Measurements from ENCODE around the gene RAPGEF6. TPM values are rescaled to one million over a fixed set of nuclear protein-coding genes. Genes with fewer than 3 reads are reported as not detected.

The RAPGEF6 gene
- polyA plus RNA-seq, 1 donor from 2014 or later, result 121 TPM

DNA sequence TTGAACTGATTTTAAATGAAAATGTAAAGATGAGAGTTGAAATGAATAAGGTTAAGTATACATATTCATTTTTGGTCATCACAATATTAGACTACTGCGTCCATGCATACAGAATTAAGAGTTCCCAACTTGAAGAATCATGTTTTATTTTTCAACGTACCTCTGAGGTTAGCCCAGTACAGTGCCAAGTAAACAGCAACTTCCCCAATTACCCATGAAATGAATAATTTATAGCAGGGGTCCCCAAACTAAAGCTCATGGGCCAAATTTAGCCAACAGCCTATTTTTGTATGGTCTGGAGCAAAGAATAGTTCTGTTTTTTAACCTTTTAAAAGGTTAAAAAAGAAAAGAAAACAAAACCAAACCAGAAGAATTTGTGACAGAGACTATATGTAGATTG lies 203.2 kb downstream of the RAPGEF6 start:
- TF ChIP-seq SMC3 (conservative IDR thresholded peaks at IDR 0.05; ENCODE audit: poor library complexity) (no peak), POLR2AphosphoS5 (IDR thresholded peaks at IDR 0.05) (no peak), MXI1 (conservative IDR thresholded peaks at IDR 0.05; ENCODE audit: poor library complexity, severe bottlenecking) (no peak), EP300 (conservative IDR thresholded peaks at IDR 0.05; ENCODE audit: poor library complexity, severe bottlenecking) (no peak), TAF1 (IDR thresholded peaks at IDR 0.05; ENCODE audit: low read depth) (no peak), EZH2 (IDR thresholded peaks at IDR 0.05; ENCODE audit: borderline replicate concordance, insufficient read depth, low read length, poor library complexity, severe bottlenecking) (no peak), RAD21 (conservative IDR thresholded peaks at IDR 0.05) (no peak)
- TF ChIP-seq, protein P1, sequence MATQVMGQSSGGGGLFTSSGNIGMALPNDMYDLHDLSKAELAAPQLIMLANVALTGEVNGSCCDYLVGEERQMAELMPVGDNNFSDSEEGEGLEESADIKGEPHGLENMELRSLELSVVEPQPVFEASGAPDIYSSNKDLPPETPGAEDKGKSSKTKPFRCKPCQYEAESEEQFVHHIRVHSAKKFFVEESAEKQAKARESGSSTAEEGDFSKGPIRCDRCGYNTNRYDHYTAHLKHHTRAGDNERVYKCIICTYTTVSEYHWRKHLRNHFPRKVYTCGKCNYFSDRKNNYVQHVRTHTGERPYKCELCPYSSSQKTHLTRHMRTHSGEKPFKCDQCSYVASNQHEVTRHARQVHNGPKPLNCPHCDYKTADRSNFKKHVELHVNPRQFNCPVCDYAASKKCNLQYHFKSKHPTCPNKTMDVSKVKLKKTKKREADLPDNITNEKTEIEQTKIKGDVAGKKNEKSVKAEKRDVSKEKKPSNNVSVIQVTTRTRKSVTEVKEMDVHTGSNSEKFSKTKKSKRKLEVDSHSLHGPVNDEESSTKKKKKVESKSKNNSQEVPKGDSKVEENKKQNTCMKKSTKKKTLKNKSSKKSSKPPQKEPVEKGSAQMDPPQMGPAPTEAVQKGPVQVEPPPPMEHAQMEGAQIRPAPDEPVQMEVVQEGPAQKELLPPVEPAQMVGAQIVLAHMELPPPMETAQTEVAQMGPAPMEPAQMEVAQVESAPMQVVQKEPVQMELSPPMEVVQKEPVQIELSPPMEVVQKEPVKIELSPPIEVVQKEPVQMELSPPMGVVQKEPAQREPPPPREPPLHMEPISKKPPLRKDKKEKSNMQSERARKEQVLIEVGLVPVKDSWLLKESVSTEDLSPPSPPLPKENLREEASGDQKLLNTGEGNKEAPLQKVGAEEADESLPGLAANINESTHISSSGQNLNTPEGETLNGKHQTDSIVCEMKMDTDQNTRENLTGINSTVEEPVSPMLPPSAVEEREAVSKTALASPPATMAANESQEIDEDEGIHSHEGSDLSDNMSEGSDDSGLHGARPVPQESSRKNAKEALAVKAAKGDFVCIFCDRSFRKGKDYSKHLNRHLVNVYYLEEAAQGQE (IDR thresholded peaks at IDR 0.05; ENCODE audit: borderline replicate concordance), result no peak
- TF ChIP-seq, protein P2, sequence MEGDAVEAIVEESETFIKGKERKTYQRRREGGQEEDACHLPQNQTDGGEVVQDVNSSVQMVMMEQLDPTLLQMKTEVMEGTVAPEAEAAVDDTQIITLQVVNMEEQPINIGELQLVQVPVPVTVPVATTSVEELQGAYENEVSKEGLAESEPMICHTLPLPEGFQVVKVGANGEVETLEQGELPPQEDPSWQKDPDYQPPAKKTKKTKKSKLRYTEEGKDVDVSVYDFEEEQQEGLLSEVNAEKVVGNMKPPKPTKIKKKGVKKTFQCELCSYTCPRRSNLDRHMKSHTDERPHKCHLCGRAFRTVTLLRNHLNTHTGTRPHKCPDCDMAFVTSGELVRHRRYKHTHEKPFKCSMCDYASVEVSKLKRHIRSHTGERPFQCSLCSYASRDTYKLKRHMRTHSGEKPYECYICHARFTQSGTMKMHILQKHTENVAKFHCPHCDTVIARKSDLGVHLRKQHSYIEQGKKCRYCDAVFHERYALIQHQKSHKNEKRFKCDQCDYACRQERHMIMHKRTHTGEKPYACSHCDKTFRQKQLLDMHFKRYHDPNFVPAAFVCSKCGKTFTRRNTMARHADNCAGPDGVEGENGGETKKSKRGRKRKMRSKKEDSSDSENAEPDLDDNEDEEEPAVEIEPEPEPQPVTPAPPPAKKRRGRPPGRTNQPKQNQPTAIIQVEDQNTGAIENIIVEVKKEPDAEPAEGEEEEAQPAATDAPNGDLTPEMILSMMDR (IDR thresholded peaks at IDR 0.05; ENCODE audit: poor library complexity, severe bottlenecking), result no peak
- Histone ChIP-seq H3K27ac (ENCODE audit: low read length) (no peak overlapping the region), H3K9me2 (ENCODE audit: insufficient read depth, low read length) (no peaks in the 10 kb centered on the region), H4K20me1 (ENCODE audit: insufficient read depth) (no peaks in the 10 kb centered on the region), H3K4me3 (ENCODE audit: low read length) (no peak overlapping the region), H3K9me3 (ENCODE audit: low read length) (no peaks in the 10 kb centered on the region), H3K9ac (ENCODE audit: low read length) (no peak overlapping the region), H3K79me2 (replicated peaks; ENCODE audit: insufficient read depth, low read length) (no peaks in the 10 kb centered on the region), H3K36me3 (ENCODE audit: insufficient read depth, low read length) (peaks cover 12% of the 10 kb centered on the region), H3K4me2 (ENCODE audit: low read length) (no peak overlapping the region), H3K27me3 (ENCODE audit: insufficient read depth, low read depth, low read length) (no peaks in the 10 kb centered on the region), H2AFZ (ENCODE audit: low read depth, low read length) (no peak overlapping the region), H3F3A (ENCODE audit: insufficient read depth, low read length, poor library complexity, severe bottlenecking) (no peaks in the 10 kb centered on the region)

DNA sequence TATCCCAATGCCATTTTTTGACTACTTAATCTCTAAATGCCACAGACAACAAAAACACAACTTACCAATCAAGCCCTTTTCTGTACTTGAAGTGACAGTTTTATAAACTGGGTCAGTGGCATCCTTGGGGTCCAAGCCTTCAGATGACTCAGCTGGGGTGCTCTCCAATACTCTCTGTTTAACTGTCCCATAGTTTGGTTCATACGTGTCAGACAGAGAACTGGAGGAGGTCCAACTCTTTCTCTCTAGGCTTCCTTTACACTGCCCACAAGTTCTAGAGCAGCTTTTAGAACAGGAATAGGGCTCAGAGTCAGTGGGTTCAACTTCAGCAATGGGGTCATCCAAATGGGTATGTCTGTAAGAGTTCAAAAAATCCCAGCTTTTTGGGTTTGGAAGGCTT lies 204.2 kb downstream of the RAPGEF6 start:
- H3K27ac ChIP-seq (ENCODE audit: low read length), result no peak overlapping the region

More for the DNA sequence above, 204.2 kb downstream of the RAPGEF6 start:
- no peaks in the 10 kb centered on the region for H3K9me3 ChIP-seq (ENCODE audit: low read length)
- H2AFZ ChIP-seq (ENCODE audit: low read depth, low read length), result no peak overlapping the region
- peaks cover 14% of the 10 kb centered on the region for H3K36me3 ChIP-seq (ENCODE audit: insufficient read depth, low read length)
- no peaks in the 10 kb centered on the region for H3K27me3 ChIP-seq (ENCODE audit: insufficient read depth, low read depth, low read length)
- H3K4me3 ChIP-seq (ENCODE audit: low read length), result no peak overlapping the region
- no peaks in the 10 kb centered on the region for H3K9me2 ChIP-seq (ENCODE audit: insufficient read depth, low read length)
- H4K20me1 ChIP-seq (ENCODE audit: insufficient read depth), result no peaks in the 10 kb centered on the region
- no peak overlapping the region for H3K9ac ChIP-seq (ENCODE audit: low read length)
- H3F3A ChIP-seq (ENCODE audit: insufficient read depth, low read length, poor library complexity, severe bottlenecking), result no peaks in the 10 kb centered on the region
- no peaks in the 10 kb centered on the region for H3K79me2 ChIP-seq (replicated peaks; ENCODE audit: insufficient read depth, low read length)
- TF ChIP-seq EZH2 (IDR thresholded peaks at IDR 0.05; ENCODE audit: borderline replicate concordance, insufficient read depth, low read length, poor library complexity, severe bottlenecking), result no peak
- TF ChIP-seq EP300 (conservative IDR thresholded peaks at IDR 0.05; ENCODE audit: poor library complexity, severe bottlenecking), result no peak
- TF ChIP-seq TAF1 (IDR thresholded peaks at IDR 0.05; ENCODE audit: low read depth), result no peak
- TF ChIP-seq, protein P2 (IDR thresholded peaks at IDR 0.05; ENCODE audit: poor library complexity, severe bottlenecking), result no peak
- TF ChIP-seq MXI1 (conservative IDR thresholded peaks at IDR 0.05; ENCODE audit: poor library complexity, severe bottlenecking), result no peak
- no peak for TF ChIP-seq SMC3 (conservative IDR thresholded peaks at IDR 0.05; ENCODE audit: poor library complexity)
- TF ChIP-seq, protein P1 (IDR thresholded peaks at IDR 0.05; ENCODE audit: borderline replicate concordance), result no peak
- TF ChIP-seq RAD21 (conservative IDR thresholded peaks at IDR 0.05), result no peak
- H3K4me2 ChIP-seq (ENCODE audit: low read length), result no peak overlapping the region

Measured in neural cell (in vitro differentiated cells).